IMR-90 (cell line): ENCODE results near the gene ITPKB. TPM values are rescaled to one million over a fixed set of nuclear protein-coding genes. Genes with fewer than 3 reads are reported as not detected.

Source experiments
- ATAC-seq: fragments of 200-7000 bp; cut with Tn5 transposase; 2 replicates; pipeline ENCODE4 v1.9.1; 2020; ENCODE audit warnings: low read depth, mild to moderate bottlenecking, moderate library complexity
- BruUV-seq: library from RNA; stranded (reverse); fragments of 400-500 nt; replicated peaks from 2 replicates; lab custom pipeline; 2021; lab: Mats Ljungman, UMichigan
- CTCF ChIA-PET: fragments of 300-600 bp; formaldehyde crosslinking; extraction: SDS; loops from one replicate; lab custom pipeline; 2021; ENCODE audit warnings: antibody characterized with exemption; lab: Yijun Ruan, JAX
- POLR2A ChIA-PET: fragments of 300-600 bp; sonication (Branson Sonifier 250); formaldehyde crosslinking; loops from one replicate; lab custom pipeline; 2022; ENCODE audit warnings: antibody characterized with exemption; ENCODE audit not compliant: unreplicated experiment; lab: Charles Lee
- DNase-seq: peaks from one replicate; pipeline ENCODE4 v3.0.0; 2013
- H2AFZ ChIP-seq: replicated peaks from 2 replicates; pipeline ENCODE3; 2013; ENCODE audit warnings: low read length, mild to moderate bottlenecking; ENCODE audit not compliant: poor library complexity
- H2AK5ac ChIP-seq: 2 replicates; pipeline ENCODE4 v1.6.1; 2013; ENCODE audit warnings: low read depth, low read length, inconsistent platforms
- H2AK9ac ChIP-seq: replicated peaks from 2 replicates; pipeline ENCODE3; 2013; ENCODE audit warnings: mild to moderate bottlenecking, low read depth, low read length, moderate library complexity; ENCODE audit not compliant: poor library complexity
- H2BK120ac ChIP-seq: 2 replicates; pipeline ENCODE4 v1.6.1; 2013; ENCODE audit warnings: low read depth, low read length, inconsistent platforms
- H2BK15ac ChIP-seq: 3 replicates; pipeline ENCODE4 v1.6.1; 2013; ENCODE audit warnings: low read depth, low read length, inconsistent platforms
- H2BK20ac ChIP-seq: 2 replicates; pipeline ENCODE4 v1.6.1; 2013; ENCODE audit warnings: low read depth, mild to moderate bottlenecking, inconsistent platforms, low read length, moderate library complexity
- H2BK5ac ChIP-seq: 2 replicates; pipeline ENCODE4 v1.6.1; 2013; ENCODE audit warnings: mild to moderate bottlenecking, low read depth, low read length, inconsistent platforms; ENCODE audit not compliant: poor library complexity, severe bottlenecking
- H3K14ac ChIP-seq: replicated peaks from 2 replicates; pipeline ENCODE4 v1.6.1; 2013; ENCODE audit warnings: low read depth, low read length, inconsistent platforms
- H3K18ac ChIP-seq: 2 replicates; pipeline ENCODE4 v1.6.1; 2013; ENCODE audit warnings: low read depth, low read length, control low read depth
- H3K23ac ChIP-seq: 2 replicates; pipeline ENCODE4 v1.6.1; 2013; ENCODE audit warnings: low read depth, low read length, inconsistent platforms
- H3K27ac ChIP-seq: 2 replicates; pipeline ENCODE4 v1.5.1; 2013; ENCODE audit warnings: mild to moderate bottlenecking, control low read depth, low read length; ENCODE audit not compliant: insufficient read depth
- H3K27me3 ChIP-seq: 2 replicates; pipeline ENCODE4 v1.6.1; 2013; ENCODE audit warnings: low read length; ENCODE audit not compliant: control insufficient read depth, insufficient read depth
- H3K36me3 ChIP-seq: 2 replicates; pipeline ENCODE4 v1.6.1; 2013; ENCODE audit warnings: low read length, mixed read lengths; ENCODE audit not compliant: control insufficient read depth, insufficient read depth
- H3K4ac ChIP-seq: 2 replicates; pipeline ENCODE4 v1.6.1; 2013; ENCODE audit warnings: low read depth, low read length, inconsistent platforms
- H3K4me1 ChIP-seq: 2 replicates; pipeline ENCODE4 v1.6.1; 2013; ENCODE audit warnings: low read length, mixed read lengths; ENCODE audit not compliant: control insufficient read depth, insufficient read depth
- H3K4me2 ChIP-seq: 2 replicates; pipeline ENCODE4 v1.6.1; 2013; ENCODE audit warnings: low read depth, mild to moderate bottlenecking, control low read depth, low read length, moderate library complexity
- H3K4me3 ChIP-seq: 2 replicates; pipeline ENCODE4 v1.5.1; 2013; ENCODE audit warnings: low read depth, mild to moderate bottlenecking, control low read depth, low read length, moderate library complexity; ENCODE audit not compliant: insufficient read depth
- H3K56ac ChIP-seq: 2 replicates; pipeline ENCODE4 v1.6.1; 2013; ENCODE audit warnings: low read length, inconsistent platforms; ENCODE audit not compliant: insufficient read depth; ENCODE audit errors: extremely low read depth
- H3K79me1 ChIP-seq, 2 experiments: 2 replicates each; pipeline ENCODE4 v1.6.1; 2013; ENCODE audit warnings: low read length in 2 of 2, inconsistent platforms in 1 of 2, low read depth in 1 of 2
- H3K9ac ChIP-seq: 2 replicates; pipeline ENCODE4 v1.6.1; 2013; ENCODE audit warnings: low read depth, low read length, control low read depth
- H3K9me1 ChIP-seq: 2 replicates; pipeline ENCODE4 v1.6.1; 2013; ENCODE audit warnings: low read length, inconsistent platforms; ENCODE audit not compliant: insufficient read depth
- H3K9me3 ChIP-seq: 2 replicates; pipeline ENCODE4 v1.6.1; 2013; ENCODE audit warnings: low read length; ENCODE audit not compliant: control insufficient read depth, insufficient read depth
- H4K20me1 ChIP-seq: 2 replicates; pipeline ENCODE4 v1.6.1; 2013; ENCODE audit warnings: low read length, inconsistent platforms; ENCODE audit not compliant: insufficient read depth
- H4K5ac ChIP-seq: 2 replicates; pipeline ENCODE4 v1.6.1; 2013; ENCODE audit warnings: mild to moderate bottlenecking, low read depth, low read length, control low read depth
- H4K8ac ChIP-seq, 2 experiments: 2 replicates each; pipeline ENCODE4 v1.6.1; 2013; ENCODE audit warnings: low read depth in 2 of 2, low read length in 2 of 2, control low read depth in 1 of 2, inconsistent platforms in 1 of 2
- H4K91ac ChIP-seq: 2 replicates; pipeline ENCODE4 v1.6.1; 2013; ENCODE audit warnings: low read depth, low read length, inconsistent platforms; ENCODE audit not compliant: insufficient read depth
- BHLHE40 ChIP-seq: fragments of 150-350 bp; IDR thresholded peaks from 2 replicates; pipeline ENCODE4 v1.6.1; 2016; ENCODE audit warnings: mild to moderate bottlenecking, low read depth, low read length
- CEBPB ChIP-seq: IDR thresholded peaks from 2 replicates; pipeline ENCODE4 v1.6.1; 2012; ENCODE audit warnings: low read depth, low read length, improper control_type of control experiment
- CHD1 ChIP-seq: IDR thresholded peaks from 2 replicates; pipeline ENCODE4 v1.6.1; 2012; ENCODE audit warnings: low read depth, low read length, improper control_type of control experiment
- CTCF ChIP-seq: conservative IDR thresholded peaks from 2 replicates; pipeline ENCODE4 v1.5.1; 2012; ENCODE audit warnings: mild to moderate bottlenecking, low read depth, low read length, improper control_type of control experiment
- ELK1 ChIP-seq: fragments of 150-350 bp; IDR thresholded peaks from 2 replicates; pipeline ENCODE4 v1.6.1; 2016; ENCODE audit warnings: low read depth, mild to moderate bottlenecking, low read length, moderate library complexity, borderline replicate concordance
- FOS ChIP-seq: fragments of 150-350 bp; IDR thresholded peaks from 2 replicates; pipeline ENCODE4 v1.6.1; 2016; ENCODE audit warnings: low read depth, low read length
- MAFK ChIP-seq: IDR thresholded peaks from 2 replicates; pipeline ENCODE4 v1.6.1; 2012; ENCODE audit warnings: low read depth, low read length, improper control_type of control experiment
- MAZ ChIP-seq: IDR thresholded peaks from 2 replicates; pipeline ENCODE4 v1.6.1; 2012; ENCODE audit warnings: low read depth, mild to moderate bottlenecking, low read length, improper control_type of control experiment, moderate library complexity, borderline replicate concordance
- MXI1 ChIP-seq: IDR thresholded peaks from 2 replicates; pipeline ENCODE4 v1.6.1; 2012; ENCODE audit warnings: low read depth, mild to moderate bottlenecking, low read length, moderate library complexity, borderline replicate concordance
- NFE2L2 ChIP-seq: fragments of 150-350 bp; IDR thresholded peaks from 2 replicates; pipeline ENCODE4 v1.6.1; 2016; ENCODE audit warnings: low read depth, mild to moderate bottlenecking, low read length
- POLR2A ChIP-seq: IDR thresholded peaks from 2 replicates; pipeline ENCODE4 v1.6.1; 2012; ENCODE audit warnings: mild to moderate bottlenecking, low read depth, low read length
- RAD21 ChIP-seq: IDR thresholded peaks from 2 replicates; pipeline ENCODE4 v1.6.1; 2012; ENCODE audit warnings: low read length, improper control_type of control experiment
- RCOR1 ChIP-seq: IDR thresholded peaks from 2 replicates; pipeline ENCODE4 v1.6.1; 2012; ENCODE audit warnings: mild to moderate bottlenecking, low read length, improper control_type of control experiment; ENCODE audit not compliant: insufficient replicate concordance
- USF2 ChIP-seq: fragments of 150-350 bp; IDR thresholded peaks from 2 replicates; pipeline ENCODE4 v1.6.1; 2017; ENCODE audit warnings: mild to moderate bottlenecking, antibody characterized with exemption, low read length, low read depth
- WGBS, 2 experiments: methylation state at CpG; one replicate each; pipeline versions ENCODE4 v1.1.5 to v1.1.7; 2013; ENCODE audit warnings: missing lambda C conversion rate in 2 of 2; ENCODE audit not compliant: insufficient read length in 1 of 2; ENCODE audit errors: extremely low coverage in 2 of 2; 5-methylcytosine and 5-hydroxymethylcytosine counted together
- dilution Hi-C: fragments of 300-500 bp; cut with HindIII; formaldehyde crosslinking; loops from one replicate; pipeline ENCODE4 v1.14.3; 2018; ENCODE audit warnings: low sequenced_read_pairs; ENCODE audit not compliant: unreplicated experiment
- in situ Hi-C: fragments of 300-500 bp; cut with MboI; formaldehyde crosslinking; loops from 3 replicates; pipeline ENCODE4 v1.14.3; 2019; ENCODE audit warnings: low sequenced_read_pairs, inconsistent platforms, mixed read lengths
- intact Hi-C: fragments of 100-400 bp; cut with micrococcal nuclease; formaldehyde crosslinking; loops from 2 replicates; pipeline ENCODE4 v1.10.0; 2022
- polyA plus RNA-seq, 3 experiments: library from polyadenylated mRNA; depleted of rRNA; stranded (reverse); fragments of >200 nt; gene quantifications; 2 replicates each; pipeline ENCODE4 v1.2.3, GENCODE V29; 2012; ENCODE audit warnings: low replicate concordance in 1 of 3
- total RNA-seq: library from RNA; depleted of rRNA; stranded (reverse); fragments of >200 nt; gene quantifications from 2 replicates; pipeline ENCODE4 v1.2.3, GENCODE V29; 2012

The ITPKB gene
- total and polyA plus RNA-seq, 2 of the 4 experiments (the other 2 are of a cell fraction): 0.72 to 1.4 TPM

- dilution Hi-C loops: no loop called here
- Histone ChIP-seq H3K4me2 (no peak overlapping the region), H3K36me3 (no peaks in the 10 kb centered on the region; the same call in 1 of the 2 replicates), H2BK15ac (no peak overlapping the region), H2BK20ac (no peak overlapping the region), H3K9me1 (no peaks in the 10 kb centered on the region), H3K27ac (no peak overlapping the region), H3K4me3 (no peak overlapping the region), H2AK9ac (peak overlapping the region; percentile 18), H3K79me1 (no peaks in the 10 kb centered on the region), H3K9me3 (no peaks in the 10 kb centered on the region), H3K9ac (no peak overlapping the region), H3K14ac (no peak overlapping the region), H2AK5ac (no peak overlapping the region), H2BK120ac (no peak overlapping the region), H3K18ac (no peak overlapping the region), H3K23ac (no peak overlapping the region), H3K4me1 (no peaks in the 10 kb centered on the region), H3K4ac (no peak overlapping the region), H2AFZ (peak overlapping the region; percentile 3), H3K56ac (no peak overlapping the region), H4K5ac (no peak overlapping the region), H4K91ac (no peak overlapping the region), H4K8ac (no peak overlapping the region), H2BK5ac (no peak overlapping the region), H3K27me3 (no peaks in the 10 kb centered on the region; the same call in 1 of the 2 replicates), H4K20me1 (no peaks in the 10 kb centered on the region)
- no peak for TF ChIP-seq MXI1
- no peak for TF ChIP-seq CHD1
- TF ChIP-seq RCOR1: no peak
- no peak for TF ChIP-seq BHLHE40
- no peak for TF ChIP-seq USF2
- no peak for TF ChIP-seq CEBPB
- TF ChIP-seq ELK1: no peak
- TF ChIP-seq POLR2A: no peak
- no peak for TF ChIP-seq CTCF
- no peak for TF ChIP-seq MAZ
- TF ChIP-seq RAD21: no peak
- TF ChIP-seq FOS: no peak
- TF ChIP-seq NFE2L2: no peak
- no peak for TF ChIP-seq MAFK
- WGBS, 2 experiments: 86% methylated on average over 6 of the region's 22 CpGs; no CpG with 5 or more reads in 1 of the 2 experiments
- POLR2A ChIA-PET: no interaction called here
- no TSS peak for BruUV-seq
- ATAC-seq (no peak), DNase-seq (no peak)
- intact Hi-C loops: loop anchor here (1.0 to 2.0 kb wide), 3 partner anchors 68 to 194 kb away; partner anchors contain the start of gene ITPKB
- in situ Hi-C loops: loop anchor here (5.0 to 10.0 kb wide), 3 partner anchors 100 to 800 kb away; partner anchors contain the start of gene ITPKB
- CTCF ChIA-PET: interaction anchor here (0.7 to 2.8 kb wide), 2 partner anchors 53 to 194 kb away, joined by 3 to 10 read pairs; no protein-coding TSS in a partner anchor
Measured at GRCh38 chr1:226634611-226635246, 104.4 kb downstream of the ITPKB start.
